GM21576 (cell line): Measurements from ENCODE around the gene ACER3.
"Not testable (repeated sequence)": the region's sequence is repeated elsewhere in the genome, so short reads cannot be mapped to it uniquely, and the experiment has no call there.

Experiments
- ATAC-seq: cut with Tn5 transposase; IDR thresholded peaks from one replicate; pipeline ENCODE4 v1.9.1; 2021; ENCODE audit warnings: mild to moderate bottlenecking, moderate library complexity; ENCODE audit not compliant: unreplicated experiment

ACER3 gene

DNA sequence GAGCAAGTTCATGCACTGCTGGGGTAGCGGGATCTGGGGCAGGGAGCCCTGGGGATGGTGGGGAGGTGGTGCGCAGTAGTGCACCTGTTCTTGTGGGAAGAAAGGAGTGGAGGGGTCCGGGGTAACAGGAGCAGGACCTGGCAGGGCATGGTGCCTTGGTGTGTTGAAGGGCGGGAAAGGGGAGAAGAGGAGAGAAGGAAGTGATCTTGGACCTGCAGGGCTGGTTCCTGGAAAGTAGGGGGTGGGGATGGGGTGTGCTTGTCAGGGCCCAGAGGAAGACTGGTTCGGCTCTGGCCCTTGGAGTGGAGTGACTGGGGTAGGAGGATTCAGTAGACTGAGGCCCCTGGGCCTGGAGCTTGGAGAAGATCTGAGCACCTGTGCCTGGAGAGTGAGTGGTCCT lies 195.2 kb downstream of the ACER3 start:
- ATAC-seq: no peak

GRCh38 chr11:77056814-77057402 lies 196.2 kb downstream of the ACER3 start:
- ATAC-seq: no peak

GRCh38 chr11:77057938-77058474 lies 197.3 kb downstream of the ACER3 start:
- no peak for ATAC-seq

- ATAC-seq: no peak
Measured at GRCh38 chr11:77058900-77059299, 198.2 kb downstream of the ACER3 start.

DNA sequence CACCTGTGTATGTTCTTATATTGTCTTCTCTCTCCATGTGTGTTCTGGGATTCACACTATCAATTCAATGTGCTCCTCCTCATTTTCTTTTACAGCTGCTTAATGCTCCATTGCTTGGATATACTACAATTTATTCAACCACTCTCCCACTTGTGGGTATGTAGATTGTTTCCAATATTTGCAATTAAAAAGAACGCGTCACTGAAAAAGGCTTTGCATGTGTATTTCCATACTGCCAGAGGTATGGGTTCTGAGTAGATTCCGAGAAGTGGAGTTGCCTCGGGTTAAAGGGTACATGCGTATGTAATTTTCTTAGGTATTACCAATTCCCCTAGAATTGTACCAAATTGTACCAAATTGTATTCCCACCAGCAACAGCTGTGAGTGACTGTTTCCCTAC lies 199.1 kb downstream of the ACER3 start:
- ATAC-seq: no peak

GRCh38 chr11:77060234-77060633 lies 199.5 kb downstream of the ACER3 start:
- ATAC-seq: no peak

DNA sequence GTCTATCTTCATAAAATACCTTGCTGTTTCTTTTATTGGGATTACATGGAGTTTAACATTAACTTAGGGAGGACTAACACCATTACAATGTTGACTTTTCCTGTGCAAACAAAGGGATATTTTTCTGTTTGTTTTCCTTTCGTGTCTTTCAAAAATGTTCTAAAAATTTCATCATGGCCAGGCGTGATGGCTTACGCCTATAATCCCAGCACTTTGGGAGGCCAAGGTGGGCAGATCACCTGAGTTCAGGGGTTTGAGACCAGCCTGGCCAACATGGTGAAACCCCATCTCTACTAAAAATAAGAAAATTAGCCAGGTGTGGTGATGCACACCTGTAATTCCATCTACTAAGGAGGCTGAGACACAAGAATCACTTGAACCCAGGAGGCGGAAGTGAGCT lies 200.5 kb downstream of the ACER3 start:
- ATAC-seq: not testable (repeated sequence)

DNA sequence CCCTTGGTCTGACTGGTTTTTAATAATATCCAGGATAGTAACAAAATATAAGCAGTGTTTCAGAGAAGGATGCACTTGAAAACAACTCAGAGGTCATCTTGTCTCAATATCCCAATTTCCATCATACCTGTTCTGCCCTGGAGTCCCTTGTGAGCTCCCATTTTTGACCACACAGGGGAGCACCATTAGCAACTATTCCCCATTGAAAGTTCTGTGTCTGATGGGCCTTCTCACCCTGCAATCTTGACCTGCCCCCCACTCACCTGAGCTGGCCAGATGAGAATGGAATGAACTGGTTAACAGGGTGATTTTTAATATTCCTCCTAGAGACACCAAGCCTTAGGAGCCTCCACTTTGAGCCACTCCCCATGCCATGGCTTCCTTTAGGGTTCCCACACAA lies 202.2 kb downstream of the ACER3 start:
- ATAC-seq: no peak

- no peak for ATAC-seq
Measured at GRCh38 chr11:77063407-77063806, 202.7 kb downstream of the ACER3 start.

- no peak for ATAC-seq
Measured at GRCh38 chr11:77063861-77064260, 203.1 kb downstream of the ACER3 start.

DNA sequence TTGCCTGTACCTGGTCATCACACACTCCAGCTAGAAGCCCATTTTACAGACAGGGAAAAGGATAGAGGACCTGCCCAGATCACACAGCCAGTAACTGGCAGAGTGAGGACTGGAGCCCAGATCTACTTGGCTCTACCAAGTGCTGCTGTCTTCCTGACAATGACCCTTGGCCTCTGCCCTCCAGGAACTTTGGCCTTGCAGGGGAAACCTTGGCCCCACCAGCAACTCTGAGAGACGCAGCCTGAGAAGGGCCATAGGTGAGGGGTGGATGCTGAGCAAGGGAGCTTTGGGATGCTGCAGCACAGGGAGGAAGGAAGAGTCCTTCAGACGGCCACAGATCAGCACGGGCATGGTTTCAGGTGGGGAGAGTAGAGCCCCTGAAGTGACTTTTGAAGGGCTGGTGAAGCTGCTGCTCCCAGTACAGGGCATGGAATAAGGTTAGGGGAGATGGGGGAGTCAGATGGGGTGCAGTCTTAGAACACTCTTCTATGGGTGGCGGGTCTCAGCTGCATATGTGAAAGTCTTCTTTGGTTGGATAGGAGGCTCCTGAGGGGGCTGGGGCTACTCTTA lies 204.0 kb downstream of the ACER3 start:
- ATAC-seq: no peak

- ATAC-seq: no peak
Measured at GRCh38 chr11:77065878-77066228, 205.1 kb downstream of the ACER3 start.

DNA sequence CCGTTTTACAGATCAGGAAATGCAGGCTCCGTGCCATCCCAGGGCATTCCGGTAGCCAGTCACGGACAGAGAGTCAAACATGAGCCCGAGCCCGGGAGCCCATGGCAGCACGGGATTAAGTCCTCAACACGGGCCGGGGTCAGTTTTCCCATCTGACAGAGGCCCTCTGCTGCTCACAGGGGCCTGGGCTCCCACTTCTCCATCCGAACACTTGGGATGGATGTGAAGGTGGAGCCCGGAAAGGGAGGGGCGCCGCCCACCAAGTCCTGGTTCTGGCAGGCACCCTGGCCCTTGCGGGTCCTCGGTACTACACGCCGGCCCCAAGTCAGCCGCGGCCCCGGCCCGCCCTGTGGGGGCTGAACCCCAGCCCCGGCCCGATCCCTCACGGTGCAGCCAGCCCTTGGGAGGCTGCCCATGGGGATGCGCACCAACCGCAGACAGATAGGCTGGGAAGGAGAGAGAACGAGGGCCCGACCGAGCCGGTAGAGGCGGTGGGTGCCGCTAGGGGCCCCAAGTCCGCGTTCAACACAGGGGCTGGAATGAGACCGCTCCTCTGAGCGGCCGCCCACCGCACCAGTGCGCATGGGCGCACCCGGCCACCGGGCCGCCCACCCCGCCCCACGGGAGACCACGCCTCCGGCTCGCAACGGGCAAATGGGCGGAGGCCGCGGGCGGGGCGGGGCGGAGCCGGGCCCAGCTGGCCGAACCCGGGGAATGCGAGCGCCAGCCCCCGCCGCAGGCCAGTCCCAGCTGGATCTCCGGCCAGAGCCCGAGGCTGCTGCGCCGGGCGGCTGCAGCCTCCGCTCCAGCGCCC lies 205.7 kb downstream of the ACER3 start, which contains the start of gene CAPN5:
TSS of gene CAPN5 (plus strand) at position 743 of the 814 bp plus-strand sequence. CDS start 17,916 bp downstream, outside the sequence.
- ATAC-seq: peak; percentile 88

- no peak for ATAC-seq
Measured at GRCh38 chr11:77067861-77068443, 207.2 kb downstream of the ACER3 start.

GRCh38 chr11:77068457-77069335 lies 208.0 kb downstream of the ACER3 start:
- ATAC-seq: no peak

DNA sequence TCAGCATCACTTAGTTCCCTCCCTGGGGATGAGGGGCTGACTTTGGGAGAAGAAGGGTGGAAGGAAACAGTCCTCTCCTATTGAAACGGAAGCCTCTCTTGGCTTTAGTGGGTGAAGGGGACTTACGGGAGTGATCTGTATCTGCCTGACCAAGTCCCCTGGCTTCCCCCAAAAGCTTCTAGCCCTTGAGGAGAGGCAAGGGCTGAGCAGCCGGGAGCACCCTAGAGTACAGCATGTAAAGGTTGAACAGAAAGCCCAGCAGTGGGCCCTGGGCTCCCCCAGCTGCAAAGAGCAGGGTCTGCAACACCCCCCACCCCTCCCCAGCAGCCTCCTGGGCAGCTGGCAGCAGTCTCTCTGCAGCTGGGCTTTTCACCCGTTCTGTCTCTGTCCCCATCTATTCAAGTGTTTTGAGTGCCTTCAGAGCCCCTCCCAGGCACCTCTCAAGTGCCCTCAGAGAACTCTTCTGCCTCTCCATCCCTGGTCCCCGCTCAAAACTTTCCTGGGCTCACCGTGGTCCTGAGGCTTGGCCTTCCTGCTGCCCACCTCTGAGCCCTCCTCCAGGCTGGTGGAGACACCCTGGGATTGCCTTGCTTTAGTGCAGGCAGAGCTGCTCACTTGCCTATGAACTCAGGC lies 208.7 kb downstream of the ACER3 start:
- no peak for ATAC-seq

- no peak for ATAC-seq
Measured at GRCh38 chr11:77069969-77070582, 209.4 kb downstream of the ACER3 start.

GRCh38 chr11:77071077-77071476 lies 210.4 kb downstream of the ACER3 start:
- ATAC-seq: no peak
